Loucy (cell line): Measurements from ENCODE around the gene SLC26A4.

Experiments
- EZH2phosphoT487 ChIP-seq: fragments of 200-600 bp; IDR thresholded peaks from 2 replicates; pipeline ENCODE4 v1.6.1; 2018; ENCODE audit warnings: antibody characterized with exemption, mild to moderate bottlenecking, moderate library complexity, borderline replicate concordance
- TF ChIP-seq, protein P1 (sequence below): fragments of 200-600 bp; sonication (generic); conservative IDR thresholded peaks from 2 replicates; pipeline ENCODE4 v1.5.1; 2014; ENCODE audit warnings: mild to moderate bottlenecking, antibody characterized with exemption, low read length

DNA sequence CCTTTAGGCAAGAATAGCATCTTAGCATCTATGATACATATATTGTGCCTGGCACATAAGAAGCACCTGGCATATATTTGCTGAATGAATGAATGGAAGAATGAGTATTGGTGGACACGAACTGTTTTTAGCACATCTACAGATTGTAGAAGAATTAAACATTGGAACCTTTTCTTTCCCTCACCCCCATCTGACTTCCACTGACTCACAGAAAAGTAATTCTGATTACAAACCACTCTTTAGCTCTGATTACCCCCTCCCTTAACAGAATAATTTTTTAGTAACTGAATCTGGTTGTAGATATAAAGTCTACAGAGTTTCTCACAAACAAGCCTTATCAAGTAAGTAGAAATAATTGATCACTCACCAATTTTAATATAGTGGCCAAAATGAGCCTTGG is 31.9 kb downstream of the SLC26A4 start:
- TF ChIP-seq, protein P1, sequence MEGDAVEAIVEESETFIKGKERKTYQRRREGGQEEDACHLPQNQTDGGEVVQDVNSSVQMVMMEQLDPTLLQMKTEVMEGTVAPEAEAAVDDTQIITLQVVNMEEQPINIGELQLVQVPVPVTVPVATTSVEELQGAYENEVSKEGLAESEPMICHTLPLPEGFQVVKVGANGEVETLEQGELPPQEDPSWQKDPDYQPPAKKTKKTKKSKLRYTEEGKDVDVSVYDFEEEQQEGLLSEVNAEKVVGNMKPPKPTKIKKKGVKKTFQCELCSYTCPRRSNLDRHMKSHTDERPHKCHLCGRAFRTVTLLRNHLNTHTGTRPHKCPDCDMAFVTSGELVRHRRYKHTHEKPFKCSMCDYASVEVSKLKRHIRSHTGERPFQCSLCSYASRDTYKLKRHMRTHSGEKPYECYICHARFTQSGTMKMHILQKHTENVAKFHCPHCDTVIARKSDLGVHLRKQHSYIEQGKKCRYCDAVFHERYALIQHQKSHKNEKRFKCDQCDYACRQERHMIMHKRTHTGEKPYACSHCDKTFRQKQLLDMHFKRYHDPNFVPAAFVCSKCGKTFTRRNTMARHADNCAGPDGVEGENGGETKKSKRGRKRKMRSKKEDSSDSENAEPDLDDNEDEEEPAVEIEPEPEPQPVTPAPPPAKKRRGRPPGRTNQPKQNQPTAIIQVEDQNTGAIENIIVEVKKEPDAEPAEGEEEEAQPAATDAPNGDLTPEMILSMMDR, result no peak
- TF ChIP-seq EZH2phosphoT487, result no peak
